Tibial artery (tissue), 4 donors: ENCODE measurements around the gene MLC1.

Experiments used
- DNase-seq, 2 donors: peaks; one replicate each; pipeline ENCODE4 v3.0.0-alpha.2; 2019
- H3K27ac ChIP-seq, 2 donors: fragments of 200-600 bp; sonication (generic) in 1 of 2; 1 replicate in 1 of 2; 2 replicates in 1 of 2; pipeline ENCODE4 v1.5.1; 2018 to 2019; ENCODE audit warnings: mild to moderate bottlenecking in 1 of 2
- H3K27me3 ChIP-seq, 2 donors: fragments of 200-600 bp; sonication (generic) in 1 of 2; one replicate each; pipeline versions ENCODE4 v1.5.1 to v1.6.0; 2016 to 2019
- H3K36me3 ChIP-seq, 3 donors: fragments of 200-600 bp; sonication (generic) in 2 of 3; one replicate each; pipeline ENCODE4 v1.5.1; 2016 to 2019; ENCODE audit warnings: mild to moderate bottlenecking in 2 of 3
- H3K4me1 ChIP-seq, 4 donors: fragments of 200-600 bp; sonication (generic) in 2 of 4; 1 replicate in 3 of 4; 2 replicates in 1 of 4; pipeline ENCODE4 v1.5.1; 2016 to 2019
- H3K4me3 ChIP-seq, 2 donors: fragments of 200-600 bp; sonication (generic) in 1 of 2; 1 replicate in 1 of 2; 2 replicates in 1 of 2; pipeline ENCODE4 v1.5.1; 2018 to 2019; ENCODE audit warnings: mild to moderate bottlenecking in 2 of 2
- H3K9me3 ChIP-seq, 3 donors: fragments of 200-600 bp; sonication (generic) in 1 of 3; one replicate each; pipeline ENCODE4 v1.5.1; 2016 to 2019
- CTCF ChIP-seq, 2 experiments: fragments of 200-600 bp in 1 of 2; fragments of 450-650 bp in 1 of 2; IDR thresholded peaks; one replicate each; pipeline ENCODE4 v1.5.1; 2017 to 2019; ENCODE audit warnings: antibody characterized with exemption in 2 of 2, mild to moderate bottlenecking in 1 of 2, moderate library complexity in 1 of 2
- intact Hi-C: fragments of 100-400 bp; cut with DNase I; formaldehyde crosslinking; loops from one replicate; pipeline ENCODE4 v1.15.0; 2023; ENCODE audit warnings: low total_unique reads

Gene MLC1

GRCh38 chr22:50118129-50118528, 32.9 kb upstream of the MLC1 start:
- H3K36me3 ChIP-seq = no peaks in the 10 kb centered on the region
- H3K4me3 ChIP-seq = no peak overlapping the region
- intact Hi-C loops = no loop called here
- TF ChIP-seq CTCF (IDR thresholded peaks at IDR 0.05) = no peak
- DNase-seq = no peak
- peaks cover 0 to 5% (median 5%) of the 10 kb centered on the region in 3 donors for H3K9me3 ChIP-seq
- H3K4me1 ChIP-seq = no peaks in the 10 kb centered on the region
- H3K27me3 ChIP-seq = peaks cover 0 to 17% of the 10 kb centered on the region in 2 donors
- no peak overlapping the region for H3K27ac ChIP-seq

GRCh38 chr22:50117168-50117762, 32.0 kb upstream of the MLC1 start:
- no peak for TF ChIP-seq CTCF (IDR thresholded peaks at IDR 0.05)
- no peak overlapping the region for H3K4me3 ChIP-seq
- DNase-seq = no peak
- peaks cover 0 to 5% (median 3%) of the 10 kb centered on the region in 3 donors for H3K9me3 ChIP-seq
- no peaks in the 10 kb centered on the region for H3K4me1 ChIP-seq
- intact Hi-C loops = no loop called here
- H3K36me3 ChIP-seq = no peaks in the 10 kb centered on the region
- H3K27me3 ChIP-seq = peaks cover 0 to 22% of the 10 kb centered on the region in 2 donors
- H3K27ac ChIP-seq = no peak overlapping the region

- intact Hi-C loops = no loop called here
Measured at GRCh38 chr22:50115693-50116092, 30.5 kb upstream of the MLC1 start.

GRCh38 chr22:50114221-50115021, 29.2 kb upstream of the MLC1 start:
- intact Hi-C loops = no loop called here
- peaks cover 0 to 20% of the 10 kb centered on the region in 2 donors for H3K27me3 ChIP-seq
- no peaks in the 10 kb centered on the region for H3K36me3 ChIP-seq
- H3K4me3 ChIP-seq = peak overlapping the region in 1 of 2 donors; percentile 9
- no peaks in the 10 kb centered on the region for H3K9me3 ChIP-seq
- no peak for DNase-seq
- H3K4me1 ChIP-seq = no peaks in the 10 kb centered on the region
- TF ChIP-seq CTCF (IDR thresholded peaks at IDR 0.05) = no peak
- peak overlapping the region in 1 of 2 donors; percentile 36 for H3K27ac ChIP-seq

More at GRCh38 chr22:50115693-50116092, 30.5 kb upstream of the MLC1 start:
- Histone ChIP-seq H3K27me3 (peaks cover 0 to 21% of the 10 kb centered on the region in 2 donors), H3K9me3 (no peaks in the 10 kb centered on the region), H3K27ac (no peak overlapping the region), H3K36me3 (no peaks in the 10 kb centered on the region), H3K4me3 (no peak overlapping the region), H3K4me1 (no peaks in the 10 kb centered on the region)
- TF ChIP-seq CTCF (IDR thresholded peaks at IDR 0.05) = no peak
- no peak for DNase-seq

GRCh38 chr22:50112151-50113118, 27.2 kb upstream of the MLC1 start:
- Histone ChIP-seq H3K27me3 (peaks cover 0 to 31% of the 10 kb centered on the region in 2 donors), H3K36me3 (no peaks in the 10 kb centered on the region), H3K4me3 (no peak overlapping the region), H3K9me3 (no peaks in the 10 kb centered on the region), H3K27ac (no peak overlapping the region), H3K4me1 (no peaks in the 10 kb centered on the region)
- intact Hi-C loops = no loop called here
- no peak for DNase-seq
- no peak for TF ChIP-seq CTCF (IDR thresholded peaks at IDR 0.05)
